Smooth muscle cell (in vitro differentiated cells): ENCODE results near the gene WNT3A. TPM values are rescaled to one million over a fixed set of nuclear protein-coding genes. Genes with fewer than 3 reads are reported as not detected.
A peak's percentile ranks its signal among the peaks of the same experiment; 100 is the strongest.

Experiments
- DNase-seq: peaks from one replicate; lab custom pipeline; 2025; ENCODE audit not compliant: unreplicated experiment; lab: John Stamatoyannopoulos, UW
- H2AFZ ChIP-seq: fragments of 200-600 bp; sonication (generic); 2 replicates; pipeline ENCODE4 v1.6.0; 2016; ENCODE audit warnings: antibody characterized with exemption, low read depth, mild to moderate bottlenecking
- H3F3A ChIP-seq: fragments of 200-600 bp; sonication (generic); 2 replicates; pipeline ENCODE4 v1.6.0; 2017; ENCODE audit warnings: antibody characterized with exemption, low read depth
- H3K27ac ChIP-seq: fragments of 200-600 bp; sonication (generic); 2 replicates; pipeline ENCODE4 v1.5.1; 2016; ENCODE audit warnings: low read depth, mild to moderate bottlenecking
- H3K27me3 ChIP-seq: fragments of 200-600 bp; sonication (generic); 2 replicates; pipeline ENCODE4 v1.6.1; 2016; ENCODE audit warnings: low read depth, mild to moderate bottlenecking
- H3K36me3 ChIP-seq: fragments of 200-600 bp; sonication (generic); 2 replicates; pipeline ENCODE4 v1.5.1; 2016; ENCODE audit warnings: low read depth
- H3K4me1 ChIP-seq: fragments of 200-600 bp; sonication (generic); 2 replicates; pipeline ENCODE4 v1.5.1; 2016; ENCODE audit warnings: low read depth
- H3K4me2 ChIP-seq: fragments of 200-600 bp; sonication (generic); 2 replicates; pipeline ENCODE4 v1.6.0; 2016; ENCODE audit warnings: mild to moderate bottlenecking
- H3K4me3 ChIP-seq: fragments of 200-600 bp; sonication (generic); 2 replicates; pipeline ENCODE4 v1.5.1; 2016; ENCODE audit warnings: mild to moderate bottlenecking
- H3K79me2 ChIP-seq: fragments of 200-600 bp; sonication (generic); 2 replicates; pipeline ENCODE4 v1.6.0; 2016; ENCODE audit warnings: low read depth, mild to moderate bottlenecking
- H3K9ac ChIP-seq: fragments of 200-600 bp; sonication (generic); 2 replicates; pipeline ENCODE4 v1.6.0; 2016; ENCODE audit warnings: low read depth
- H3K9me3 ChIP-seq: fragments of 200-600 bp; sonication (generic); replicated peaks from 2 replicates; pipeline ENCODE4 v1.5.1; 2016; ENCODE audit warnings: low read depth
- H4K20me1 ChIP-seq: fragments of 200-600 bp; sonication (generic); 2 replicates; pipeline ENCODE4 v1.6.0; 2016; ENCODE audit warnings: low read depth
- WGBS: methylation state at CpG from one replicate; pipeline ENCODE4 v1.1.7; 2016; ENCODE audit warnings: low lambda C conversion rate; 5-methylcytosine and 5-hydroxymethylcytosine counted together
- polyA plus RNA-seq: library from polyadenylated mRNA; unstranded; fragments of >200 nt; fragmentation: Nextera tagmentation; extraction: Ambion mirVana; gene quantifications from 2 replicates; pipeline ENCODE4 v1.2.1, GENCODE V29; 2016
- total RNA-seq: library from RNA; depleted of rRNA; stranded (reverse); fragments of >200 nt; gene quantifications from 2 replicates; pipeline ENCODE4 v1.2.3, GENCODE V29; 2014
- TF ChIP-seq, protein P1 (sequence below): fragments of 200-600 bp; sonication (generic); IDR thresholded peaks from 2 replicates; pipeline ENCODE4 v1.5.1; 2017; ENCODE audit warnings: borderline replicate concordance, mild to moderate bottlenecking, antibody characterized with exemption; ENCODE audit not compliant: insufficient read depth, poor library complexity, severe bottlenecking

The WNT3A gene
- total and polyA plus RNA-seq, 2 experiments from 2014 or later, result 0.13 TPM; not detected in 1

DNA sequence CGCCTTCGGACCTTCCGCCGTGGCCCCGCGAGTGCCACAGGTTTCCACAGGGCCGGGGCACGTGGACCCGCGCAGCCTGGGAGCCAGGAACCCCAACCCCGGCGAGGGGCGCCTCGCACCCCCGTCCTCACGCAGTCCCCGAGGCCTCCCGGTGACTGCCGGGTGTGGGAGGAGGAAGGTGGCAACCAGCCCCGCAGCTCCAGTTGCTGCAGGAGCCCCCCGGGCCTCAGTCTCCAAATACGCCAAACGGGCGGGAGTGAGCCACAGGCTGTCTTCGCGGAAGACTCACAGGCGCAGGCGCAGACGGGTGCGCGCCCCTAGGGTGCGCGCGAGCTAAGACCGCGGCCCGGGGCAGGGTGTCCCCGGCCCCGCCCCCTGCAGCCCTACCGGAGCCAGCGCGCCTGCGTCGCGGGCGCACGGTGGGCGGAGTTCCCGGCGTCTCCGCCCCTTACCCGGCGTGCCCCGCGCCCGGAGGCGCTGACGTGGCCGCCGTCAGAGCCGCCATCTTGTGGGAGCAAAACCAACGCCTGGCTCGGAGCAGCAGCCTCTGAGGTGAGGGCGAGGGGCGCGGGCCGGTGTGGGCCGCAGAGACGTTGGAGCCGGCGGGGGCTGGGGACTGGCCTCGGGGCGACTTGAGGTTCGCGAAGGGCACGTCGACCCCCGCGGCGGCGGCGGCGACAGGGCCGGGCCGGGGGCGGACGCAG is 75.6 kb downstream of the WNT3A start, which contains the start of gene ARF1:
TSS of gene ARF1 (plus strand) at position 495 of the 704 bp plus-strand sequence. CDS start 14,407 bp downstream, outside the sequence.
- WGBS, result under 1% methylated on average over 58 of the region's 87 CpGs

DNA sequence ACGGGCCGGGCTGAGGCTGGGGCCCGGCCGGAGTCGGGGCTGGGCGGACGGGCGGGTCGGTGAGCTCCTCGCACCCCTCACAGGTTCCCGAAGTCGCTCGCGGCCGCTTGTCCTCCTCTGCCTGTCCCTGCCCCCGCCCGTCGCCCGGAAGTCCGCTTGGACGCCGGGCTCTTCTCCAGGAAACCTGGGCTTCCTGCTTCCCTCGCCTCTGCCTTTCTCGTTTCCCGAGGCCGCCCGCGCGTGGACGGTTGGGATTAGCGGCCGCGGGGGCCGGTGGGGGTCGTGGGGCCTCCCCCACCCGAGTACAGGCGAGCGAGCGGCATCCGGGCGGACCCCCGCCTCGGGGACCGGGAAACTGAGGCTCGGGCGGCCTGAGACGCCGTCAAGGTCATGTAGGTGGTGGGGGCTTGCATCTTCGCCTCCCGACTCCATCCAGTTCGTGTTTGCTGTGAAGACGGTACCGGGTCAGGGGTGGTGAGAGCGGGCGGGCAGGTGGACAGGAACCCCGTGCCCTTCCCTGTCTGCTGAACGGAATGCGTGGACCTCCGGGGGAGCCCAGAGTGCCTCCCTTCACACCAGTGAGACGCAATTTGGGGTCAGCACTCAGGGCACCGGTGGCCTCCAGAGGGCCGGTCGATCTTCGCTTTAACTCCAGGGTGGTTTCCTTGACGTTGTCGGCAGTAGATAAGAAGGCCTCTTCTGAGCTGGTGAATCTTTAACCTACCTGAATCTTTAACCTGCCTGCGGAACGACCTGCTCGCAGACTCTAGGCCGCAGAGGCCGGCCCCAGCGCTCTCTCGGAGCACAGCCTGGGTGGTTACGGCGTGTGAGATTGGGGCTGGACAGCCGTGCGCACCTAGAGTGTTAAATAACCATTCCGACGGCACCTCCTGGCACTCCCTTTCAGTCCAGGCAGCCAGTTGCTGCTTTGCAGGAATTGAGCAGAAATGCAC is 76.4 kb downstream of the WNT3A start:
- DNase-seq, result no peak
- Histone ChIP-seq H3K9me3 (no peaks in the 10 kb centered on the region), H3K4me2 (peak overlapping the region; percentile 88), H4K20me1 (peaks cover 79% of the 10 kb centered on the region), H3K36me3 (no peaks in the 10 kb centered on the region), H3K9ac (peak overlapping the region; percentile 100), H2AFZ (no peak overlapping the region), H3K4me1 (peaks cover 49% of the 10 kb centered on the region), H3K27me3 (no peaks in the 10 kb centered on the region), H3K27ac (peak overlapping the region; percentile 96), H3K4me3 (peak overlapping the region; percentile 99), H3K79me2 (peaks cover 72% of the 10 kb centered on the region), H3F3A (peaks cover 23% of the 10 kb centered on the region)
- TF ChIP-seq, protein P1, sequence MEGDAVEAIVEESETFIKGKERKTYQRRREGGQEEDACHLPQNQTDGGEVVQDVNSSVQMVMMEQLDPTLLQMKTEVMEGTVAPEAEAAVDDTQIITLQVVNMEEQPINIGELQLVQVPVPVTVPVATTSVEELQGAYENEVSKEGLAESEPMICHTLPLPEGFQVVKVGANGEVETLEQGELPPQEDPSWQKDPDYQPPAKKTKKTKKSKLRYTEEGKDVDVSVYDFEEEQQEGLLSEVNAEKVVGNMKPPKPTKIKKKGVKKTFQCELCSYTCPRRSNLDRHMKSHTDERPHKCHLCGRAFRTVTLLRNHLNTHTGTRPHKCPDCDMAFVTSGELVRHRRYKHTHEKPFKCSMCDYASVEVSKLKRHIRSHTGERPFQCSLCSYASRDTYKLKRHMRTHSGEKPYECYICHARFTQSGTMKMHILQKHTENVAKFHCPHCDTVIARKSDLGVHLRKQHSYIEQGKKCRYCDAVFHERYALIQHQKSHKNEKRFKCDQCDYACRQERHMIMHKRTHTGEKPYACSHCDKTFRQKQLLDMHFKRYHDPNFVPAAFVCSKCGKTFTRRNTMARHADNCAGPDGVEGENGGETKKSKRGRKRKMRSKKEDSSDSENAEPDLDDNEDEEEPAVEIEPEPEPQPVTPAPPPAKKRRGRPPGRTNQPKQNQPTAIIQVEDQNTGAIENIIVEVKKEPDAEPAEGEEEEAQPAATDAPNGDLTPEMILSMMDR, result no peak
- WGBS, result under 1% methylated on average over 65 of the region's 79 CpGs

More for the DNA sequence above, 75.6 kb downstream of the WNT3A start, which contains the start of gene ARF1:
- Histone ChIP-seq H3K27ac (peak within 1 kb of the TSS; percentile 96), H3F3A (peaks cover 23% of the 10 kb centered on the region), H3K4me2 (peak within 1 kb of the TSS; percentile 88), H3K4me1 (peaks cover 46% of the 10 kb centered on the region), H3K9ac (peak within 1 kb of the TSS; percentile 100), H4K20me1 (peaks cover 76% of the 10 kb centered on the region), H3K9me3 (no peaks in the 10 kb centered on the region), H3K27me3 (no peaks in the 10 kb centered on the region), H2AFZ (peak within 1 kb of the TSS; percentile 81), H3K36me3 (no peaks in the 10 kb centered on the region), H3K79me2 (peaks cover 64% of the 10 kb centered on the region), H3K4me3 (peak within 1 kb of the TSS; percentile 99)
- TF ChIP-seq, protein P1, result no peak
- DNase-seq, result peak; percentile 78

DNA sequence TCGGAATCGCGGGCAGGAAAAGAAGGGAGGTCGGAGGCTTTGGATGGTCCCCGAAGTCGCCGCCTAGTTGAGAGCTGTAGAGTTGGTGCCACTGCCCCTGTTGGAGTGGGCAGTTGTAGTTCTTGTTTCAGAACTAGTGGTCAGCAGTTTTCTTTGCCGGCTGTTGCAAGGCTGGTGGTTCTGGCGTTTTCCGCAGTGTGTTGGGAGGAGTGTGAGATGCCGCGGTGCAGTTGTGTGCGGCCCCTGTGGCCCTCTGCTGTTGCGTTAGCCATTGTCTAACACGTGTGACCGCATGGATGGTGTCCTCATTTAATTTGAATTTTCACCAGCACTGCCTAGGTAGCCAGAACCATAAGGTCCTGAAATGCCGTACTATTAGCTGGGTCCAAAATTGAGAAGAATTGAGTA is 77.1 kb downstream of the WNT3A start:
- peak overlapping the region; percentile 96 for H3K27ac ChIP-seq
- peak overlapping the region; percentile 88 for H3K4me2 ChIP-seq
- H3F3A ChIP-seq, result peaks cover 23% of the 10 kb centered on the region
- peaks cover 79% of the 10 kb centered on the region for H4K20me1 ChIP-seq
- H3K79me2 ChIP-seq, result peaks cover 79% of the 10 kb centered on the region
- H2AFZ ChIP-seq, result no peak overlapping the region
- H3K27me3 ChIP-seq, result no peaks in the 10 kb centered on the region
- H3K36me3 ChIP-seq, result no peaks in the 10 kb centered on the region
- peaks cover 55% of the 10 kb centered on the region for H3K4me1 ChIP-seq
- H3K9me3 ChIP-seq, result no peaks in the 10 kb centered on the region
- 6% methylated on average over 17 of the region's 17 CpGs for WGBS
- peak overlapping the region; percentile 99 for H3K4me3 ChIP-seq
- peak overlapping the region; percentile 100 for H3K9ac ChIP-seq
- TF ChIP-seq, protein P1, result no peak
- DNase-seq, result no peak
